Stimulated activated CD4-positive, alpha-beta T cell treated with anti-CD3 and anti-CD28 coated beads, Interleukin-12 subunit alpha, Interleukin-12 subunit beta, amount 100 ng/mL, for 4 hours (primary cell): ENCODE measurements around the gene SLC6A9.
A peak's percentile ranks its signal among the peaks of the same experiment; 100 is the strongest.

ENCODE experiments used
- DNase-seq: peaks from one replicate; pipeline ENCODE4 v3.0.0-alpha.2; 2020

The SLC6A9 gene

DNA sequence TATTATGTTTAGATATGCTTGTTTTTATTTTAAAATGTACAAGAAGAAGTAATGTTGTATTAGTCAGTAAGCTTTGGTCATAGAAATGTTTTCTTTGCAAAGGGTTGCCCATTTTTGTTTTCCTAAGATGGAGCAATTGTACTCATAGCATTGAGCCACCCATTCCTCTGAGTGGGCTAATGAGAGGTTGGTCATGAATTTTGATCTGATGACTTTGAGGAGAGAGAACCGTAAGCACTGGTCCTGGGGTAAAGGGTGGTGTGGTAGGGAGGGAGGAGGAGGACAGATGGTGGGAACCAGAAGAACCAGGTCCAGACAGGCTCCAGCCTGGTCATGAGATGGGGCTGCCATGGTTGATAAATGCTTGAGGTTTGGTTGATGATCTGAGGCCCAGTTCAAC lies 15.9 kb upstream of the SLC6A9 start:
- DNase-seq: no peak

DNA sequence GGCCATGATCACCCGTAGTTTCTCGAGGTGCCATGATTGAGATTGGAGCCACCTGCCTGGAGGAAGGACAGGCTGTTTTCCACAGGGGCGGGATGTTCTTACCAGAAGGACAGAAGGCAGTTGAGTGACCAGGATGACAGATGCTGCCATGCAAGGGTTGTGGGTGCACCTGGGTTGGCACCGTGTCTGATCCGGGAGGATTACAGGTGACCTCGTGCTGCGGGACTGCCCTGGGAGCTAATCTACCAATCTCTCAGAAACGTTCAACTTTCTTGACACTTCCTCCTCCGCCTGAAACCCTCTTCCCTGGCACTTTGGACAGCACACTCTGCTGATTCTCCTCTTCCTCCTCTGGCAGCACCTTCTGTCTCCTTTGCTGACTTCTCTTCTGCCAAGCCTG lies 13.8 kb upstream of the SLC6A9 start:
- DNase-seq: no peak

DNA sequence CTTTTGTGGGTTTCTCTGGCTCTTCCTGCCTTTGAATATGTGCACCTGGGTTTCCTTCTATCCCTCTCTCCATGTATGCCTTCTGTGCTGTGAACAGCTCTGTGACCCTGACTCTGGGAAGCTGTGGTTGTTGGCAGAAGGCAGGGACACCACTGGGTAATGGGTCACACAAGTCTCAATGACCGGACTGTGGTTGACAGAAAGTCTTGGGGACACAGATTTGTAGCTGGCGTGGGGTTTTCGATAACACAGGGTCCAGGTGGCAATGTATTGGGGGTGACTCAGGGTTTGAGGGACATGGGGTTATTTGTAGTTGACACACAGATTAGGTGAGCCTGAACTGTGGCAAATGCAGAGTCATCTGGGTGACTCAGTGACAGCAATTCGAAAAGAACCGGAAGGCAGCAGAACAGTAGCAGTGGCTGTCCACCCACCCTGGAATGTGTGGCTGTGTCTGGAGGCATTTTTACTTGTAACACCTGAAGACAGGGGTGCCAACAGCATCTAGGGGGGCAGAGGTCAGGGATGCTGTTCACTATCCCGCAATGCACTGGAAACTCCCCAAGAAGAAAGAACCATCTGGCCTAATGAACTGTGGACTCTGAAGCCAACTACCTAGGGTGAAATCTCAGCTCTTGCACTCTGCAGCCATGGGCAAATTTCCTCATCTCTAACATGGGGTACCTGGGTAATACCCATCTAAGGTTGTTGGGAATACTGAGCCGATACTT lies 13.0 kb upstream of the SLC6A9 start:
- DNase-seq: no peak

DNA sequence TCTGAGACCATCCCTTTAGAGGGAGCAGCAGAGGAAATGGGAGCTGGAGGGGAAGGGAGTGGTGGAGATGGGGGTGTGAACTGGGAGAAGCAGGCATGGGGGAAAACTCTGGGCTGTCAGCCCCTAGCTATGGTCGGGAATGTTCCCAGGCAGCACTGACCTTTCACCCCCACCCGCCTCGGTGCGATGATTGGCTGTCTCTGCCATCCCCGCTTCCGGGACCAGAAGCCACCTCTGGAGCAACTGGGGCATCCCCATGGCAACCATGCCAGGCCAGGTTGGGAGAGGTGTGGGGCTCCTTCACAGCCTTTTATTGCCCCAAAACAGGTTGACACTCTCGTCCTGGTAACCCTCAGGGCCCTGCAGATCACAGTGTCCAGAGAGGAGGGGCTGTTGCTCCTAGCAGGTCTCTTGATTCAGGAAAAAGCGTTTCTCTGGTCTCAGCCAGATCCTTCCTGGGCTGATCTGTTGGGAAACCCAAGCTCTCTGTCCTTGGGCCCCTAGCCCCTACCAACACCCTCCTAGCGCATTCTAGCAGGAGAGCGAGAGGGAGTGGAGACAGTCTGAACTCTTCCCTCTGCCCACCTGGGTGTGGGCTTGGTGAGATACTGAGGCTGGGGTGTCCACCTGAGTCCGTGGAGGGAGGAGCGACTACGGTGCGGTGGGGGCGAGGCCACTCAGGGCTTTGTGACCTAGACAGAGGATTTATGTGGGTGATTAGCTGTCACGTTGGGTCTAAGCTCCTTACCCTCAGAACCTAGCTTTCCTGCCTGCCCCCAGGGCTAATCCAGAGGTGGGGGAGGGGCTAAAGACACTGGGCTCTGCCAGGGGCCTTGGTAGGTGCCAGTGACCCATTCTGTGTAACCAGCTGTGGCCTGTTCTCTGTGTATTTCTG lies 12.2 kb upstream of the SLC6A9 start:
- DNase-seq: no peak

DNA sequence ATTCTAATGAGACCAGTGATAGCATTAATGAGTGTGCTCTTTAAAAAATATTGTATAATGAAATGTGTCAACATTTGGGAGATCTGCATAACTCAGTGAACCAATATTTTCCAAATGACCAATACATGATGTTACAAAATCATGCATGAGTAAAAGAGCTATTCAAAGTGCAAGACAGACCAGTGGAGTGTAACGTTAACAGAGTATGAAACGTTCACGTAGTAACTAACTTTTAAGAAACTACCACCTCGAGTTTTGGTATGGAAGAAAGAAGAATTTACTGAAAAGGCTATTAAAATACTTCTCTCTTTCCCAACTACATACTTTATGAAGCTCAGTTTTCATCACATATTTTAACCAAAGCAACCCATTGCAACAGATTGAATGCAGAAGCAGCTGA lies 9.6 kb upstream of the SLC6A9 start:
- DNase-seq: no peak

DNA sequence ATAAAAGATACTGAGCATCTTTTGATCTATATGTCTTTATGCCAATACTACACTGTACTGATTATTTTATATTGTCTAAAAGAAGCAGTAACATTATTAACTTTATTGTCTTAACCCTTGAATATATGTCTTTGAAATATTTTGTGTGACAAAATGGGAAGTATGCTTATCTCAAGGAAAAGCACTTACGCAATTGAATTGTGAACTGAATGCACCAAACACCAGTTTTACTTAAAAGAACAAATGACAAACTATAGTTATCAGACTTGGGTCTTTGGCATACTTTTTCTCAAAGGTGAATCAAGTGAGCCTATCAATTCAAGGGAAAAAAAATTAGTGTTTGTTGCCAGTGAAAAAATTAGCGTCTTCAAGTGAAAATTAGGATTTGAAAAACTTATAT lies 9.2 kb upstream of the SLC6A9 start:
- DNase-seq: no peak

DNA sequence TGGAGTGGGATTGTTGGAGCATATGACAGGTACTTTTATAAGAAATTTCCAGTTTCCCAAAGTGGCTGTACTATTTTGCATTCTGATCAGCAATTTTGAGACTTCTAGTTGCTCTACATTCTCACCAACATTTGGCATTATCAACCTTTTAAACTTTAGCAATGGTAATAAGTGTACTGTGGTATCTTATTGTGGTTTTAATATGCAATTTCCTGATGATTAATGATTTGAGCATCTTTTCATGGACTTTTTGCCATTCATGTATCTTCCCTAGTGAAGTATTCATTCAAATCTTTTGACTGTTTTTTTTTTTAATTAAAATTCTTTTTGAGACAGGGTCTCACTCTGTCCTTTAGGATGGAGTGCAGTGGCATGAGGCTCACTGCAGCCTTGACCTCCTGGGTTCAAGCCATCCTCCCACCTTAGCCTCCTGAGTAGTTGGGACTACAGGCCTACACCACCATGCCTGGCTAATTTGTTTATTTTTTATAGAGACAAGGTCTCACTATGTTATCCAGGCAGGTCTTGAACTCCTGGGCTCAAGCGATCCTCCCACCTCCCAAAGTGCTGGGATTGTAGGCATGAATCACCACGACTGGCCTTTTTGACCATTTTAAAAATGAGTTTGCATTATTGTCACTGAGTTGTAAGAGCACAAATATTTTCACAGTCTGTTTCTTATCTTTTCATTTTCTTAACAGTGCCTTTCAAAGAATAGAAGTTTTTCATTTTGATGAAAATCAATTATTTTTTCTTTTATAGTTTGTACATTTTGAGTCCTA lies 7.8 kb upstream of the SLC6A9 start:
- DNase-seq: no peak

DNA sequence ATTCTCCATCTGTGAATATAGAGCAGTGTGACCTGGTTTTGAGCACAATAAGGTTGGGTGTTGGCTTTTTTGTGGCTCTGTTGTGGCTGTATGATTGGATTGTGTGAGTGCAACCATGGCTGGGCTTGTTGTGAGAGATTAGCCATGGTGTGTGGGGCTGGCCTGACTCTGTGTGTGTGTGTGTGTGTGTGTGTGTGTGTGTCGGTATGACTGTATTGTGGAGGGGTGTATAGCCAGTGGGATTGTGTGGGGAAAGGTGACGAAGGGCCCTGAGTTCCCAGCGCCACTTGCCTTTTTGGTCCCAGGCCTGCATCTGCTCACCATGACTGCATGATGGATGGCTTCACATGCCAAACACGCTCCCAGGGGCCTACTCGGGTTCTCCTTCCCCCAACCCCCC lies 5.9 kb upstream of the SLC6A9 start:
- no peak for DNase-seq

DNA sequence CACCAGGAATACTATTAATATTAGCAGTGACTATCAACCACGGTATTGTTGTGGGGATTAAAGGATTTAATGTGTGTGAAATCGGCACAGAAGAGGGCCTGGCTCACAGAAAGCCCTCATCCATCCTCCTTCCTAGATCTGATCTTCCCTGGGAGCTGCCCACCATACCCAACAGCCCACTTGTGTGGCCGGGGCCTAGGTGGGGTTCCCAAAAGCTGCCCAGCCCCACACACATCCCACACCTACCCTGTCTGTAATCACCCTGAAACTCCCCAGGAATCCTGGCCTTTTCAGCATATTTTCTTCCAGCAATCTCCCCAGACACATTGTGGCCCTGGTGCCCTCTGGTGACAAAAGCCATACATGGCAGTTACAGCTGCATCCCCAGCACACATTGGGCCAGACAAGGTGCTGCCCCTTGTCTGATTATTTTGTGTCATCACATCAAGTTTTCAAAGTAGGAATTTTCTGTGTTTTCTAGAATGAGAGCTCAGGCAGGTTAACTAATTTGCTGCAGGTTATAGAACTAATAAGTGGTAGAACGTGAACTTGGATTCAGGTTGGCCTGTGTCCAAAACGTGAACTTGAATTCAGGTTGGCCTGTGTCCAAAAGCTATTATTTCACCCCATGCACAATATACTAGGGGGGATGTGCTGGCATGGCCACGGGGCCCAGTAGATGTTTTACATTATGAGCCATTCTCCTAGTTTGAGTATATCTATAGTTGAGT lies 5.3 kb upstream of the SLC6A9 start:
- peak; percentile 55 for DNase-seq

DNA sequence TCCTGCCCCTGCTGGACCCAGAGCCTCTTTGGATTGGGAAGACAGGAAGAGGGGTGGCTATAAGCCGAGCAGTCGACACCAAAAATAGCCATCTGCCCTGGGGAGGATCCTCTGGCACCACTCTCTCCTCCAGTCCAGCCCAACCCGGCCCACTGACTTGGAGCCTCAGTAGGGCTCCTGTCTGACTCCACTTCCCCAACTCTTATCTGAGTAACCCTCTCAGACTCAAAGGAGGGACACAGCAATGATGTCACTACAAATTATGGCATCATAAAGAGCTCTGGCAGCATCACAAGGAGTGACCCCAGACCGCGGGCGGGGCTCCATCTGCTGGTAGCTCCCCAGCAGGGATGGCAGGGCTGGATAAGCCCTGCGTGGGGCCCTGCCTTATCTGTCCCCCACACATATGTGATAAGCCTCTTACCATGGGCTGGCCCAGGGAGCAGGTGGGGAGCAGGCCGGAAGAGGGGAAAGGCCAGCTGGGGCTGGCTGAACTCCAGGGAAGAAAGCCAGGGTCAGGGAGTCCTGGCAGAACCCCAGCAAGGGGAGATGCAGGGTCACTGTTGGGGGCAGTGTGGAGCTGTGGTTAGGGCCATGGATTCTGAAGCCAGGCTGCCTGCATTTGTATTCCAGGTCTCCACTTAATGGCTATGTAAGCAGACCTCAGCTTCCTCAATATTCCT lies 4.6 kb upstream of the SLC6A9 start:
- DNase-seq: no peak

DNA sequence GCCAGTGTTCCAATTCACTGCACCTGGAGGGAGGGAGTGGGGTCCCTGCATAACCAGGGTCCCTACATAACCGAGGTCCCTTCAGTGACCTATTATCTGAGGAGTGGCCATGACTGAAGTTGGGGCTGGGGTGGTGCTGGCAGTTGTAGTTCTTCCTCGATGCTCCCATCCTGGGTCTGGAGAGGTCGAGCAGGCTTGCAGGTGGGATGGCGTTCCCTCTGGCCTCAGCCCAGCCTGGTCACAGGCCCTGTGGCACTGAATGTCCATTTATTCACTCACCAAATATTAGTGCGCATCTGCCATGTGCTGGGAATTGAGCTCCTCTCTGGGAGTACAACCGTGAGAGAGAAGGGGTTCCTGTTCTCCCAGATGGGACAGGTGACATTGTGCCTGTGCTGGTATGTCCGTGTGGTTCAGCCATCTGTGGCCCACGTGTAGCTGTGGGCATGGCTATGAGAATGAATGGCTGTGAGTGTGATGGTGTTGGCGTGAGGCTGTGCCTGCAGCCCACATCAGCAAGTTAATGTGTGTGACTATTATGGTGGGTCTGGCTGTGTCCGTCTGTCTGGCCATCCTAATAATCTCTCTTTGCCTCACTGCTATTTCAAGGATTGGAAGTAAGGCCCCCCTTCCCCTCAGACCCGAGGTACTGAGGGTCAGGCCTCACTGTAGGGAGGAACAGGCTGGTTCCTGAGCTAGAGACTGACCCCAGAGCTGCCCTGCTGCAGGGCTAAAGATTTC lies 3.9 kb upstream of the SLC6A9 start:
- DNase-seq: no peak

DNA sequence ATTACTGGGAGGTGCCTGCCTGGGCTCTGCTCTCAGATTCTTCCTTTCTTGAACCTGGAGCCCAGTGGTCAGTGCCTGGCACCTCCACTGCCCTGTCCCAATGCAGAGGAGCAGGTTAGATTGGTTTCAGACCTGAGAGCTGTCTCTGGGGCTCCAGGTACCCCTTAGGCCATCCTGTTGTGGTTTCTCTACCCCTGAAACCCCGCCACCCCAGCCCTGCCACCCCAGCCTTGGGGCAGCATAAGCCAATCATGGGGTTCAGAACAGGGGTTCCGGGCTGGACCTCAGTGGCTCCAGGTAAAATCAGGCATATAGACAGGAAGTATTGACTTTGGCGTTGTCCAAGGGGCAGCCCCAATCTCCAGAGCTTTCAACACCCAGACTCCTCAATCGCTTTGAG lies 3.2 kb upstream of the SLC6A9 start:
- no peak for DNase-seq

DNA sequence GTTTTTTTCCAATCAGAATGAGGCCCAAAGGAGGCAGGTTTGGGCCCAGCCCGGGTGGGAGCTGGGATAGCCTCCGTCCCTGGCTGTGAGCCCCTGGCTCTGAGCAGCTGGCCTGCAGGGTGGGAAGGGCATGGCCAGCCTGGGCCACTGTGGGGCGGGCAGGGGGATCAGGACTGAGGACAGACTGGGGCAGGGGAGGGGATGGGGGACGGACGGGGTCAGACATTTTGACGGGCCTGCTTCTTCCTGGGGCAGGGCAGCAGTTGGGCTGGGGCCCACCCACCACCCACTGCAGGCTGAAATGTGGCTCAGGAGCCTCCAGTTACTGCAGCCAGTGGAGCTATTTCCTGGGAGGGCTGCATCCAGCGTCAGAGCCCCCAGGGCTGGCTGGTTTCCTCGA lies 2.5 kb upstream of the SLC6A9 start:
- no peak for DNase-seq

DNA sequence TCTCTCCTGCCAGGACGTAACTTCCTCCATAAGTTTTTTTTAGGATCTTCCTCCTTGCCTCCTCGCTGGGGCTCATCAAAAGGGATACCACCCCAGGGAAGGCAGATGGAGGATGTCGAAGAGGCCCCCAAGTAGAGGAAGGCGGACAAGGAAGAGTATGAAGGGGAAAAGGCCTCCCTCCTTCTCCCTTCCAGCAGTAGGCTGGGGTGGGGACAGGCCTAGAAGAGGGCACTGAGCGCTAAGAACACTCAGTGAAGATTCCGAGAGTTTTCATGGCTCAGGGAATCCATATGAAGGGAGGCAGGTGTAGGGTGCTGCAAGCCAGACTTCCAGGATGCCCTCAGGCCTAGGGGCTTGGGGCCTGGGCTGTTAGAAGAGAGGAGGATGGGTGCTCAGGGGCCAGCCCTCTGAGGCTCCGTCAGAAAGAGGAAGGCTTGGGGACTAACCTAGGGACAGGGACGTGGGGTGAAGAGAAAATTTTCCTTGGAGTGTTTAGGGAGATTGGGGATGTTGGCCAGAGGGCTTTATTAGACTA lies 1.8 kb upstream of the SLC6A9 start:
- DNase-seq: no peak

DNA sequence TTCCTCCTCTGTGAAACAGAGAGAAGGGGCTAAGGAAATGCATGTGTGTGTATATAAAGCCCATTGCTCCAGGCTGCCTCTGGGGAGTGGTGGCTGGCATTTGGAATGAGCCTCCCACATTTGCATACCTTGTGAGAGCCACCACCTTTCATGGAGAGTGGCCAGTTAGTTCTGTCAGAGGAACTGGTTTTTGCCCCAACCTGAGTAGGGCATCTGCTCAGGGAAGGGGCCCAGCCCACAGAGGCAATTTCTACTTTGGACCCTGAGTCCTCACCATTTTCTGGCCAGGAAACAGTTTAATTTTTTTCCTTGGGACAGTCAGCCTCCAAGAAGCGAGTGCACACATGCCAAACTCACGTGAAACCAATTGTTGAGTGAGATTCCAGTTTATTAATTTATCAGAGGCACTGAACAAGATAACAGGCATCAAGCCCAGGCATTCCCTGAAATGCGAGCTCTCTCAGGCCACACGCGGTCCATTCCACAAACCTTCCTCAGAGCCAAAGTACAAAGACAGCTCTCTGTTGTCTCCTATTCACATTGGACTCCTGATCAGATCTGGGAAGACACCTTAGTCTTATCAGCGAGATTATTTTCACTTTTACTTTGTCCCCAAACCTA lies 1.0 kb upstream of the SLC6A9 start:
- DNase-seq: no peak

DNA sequence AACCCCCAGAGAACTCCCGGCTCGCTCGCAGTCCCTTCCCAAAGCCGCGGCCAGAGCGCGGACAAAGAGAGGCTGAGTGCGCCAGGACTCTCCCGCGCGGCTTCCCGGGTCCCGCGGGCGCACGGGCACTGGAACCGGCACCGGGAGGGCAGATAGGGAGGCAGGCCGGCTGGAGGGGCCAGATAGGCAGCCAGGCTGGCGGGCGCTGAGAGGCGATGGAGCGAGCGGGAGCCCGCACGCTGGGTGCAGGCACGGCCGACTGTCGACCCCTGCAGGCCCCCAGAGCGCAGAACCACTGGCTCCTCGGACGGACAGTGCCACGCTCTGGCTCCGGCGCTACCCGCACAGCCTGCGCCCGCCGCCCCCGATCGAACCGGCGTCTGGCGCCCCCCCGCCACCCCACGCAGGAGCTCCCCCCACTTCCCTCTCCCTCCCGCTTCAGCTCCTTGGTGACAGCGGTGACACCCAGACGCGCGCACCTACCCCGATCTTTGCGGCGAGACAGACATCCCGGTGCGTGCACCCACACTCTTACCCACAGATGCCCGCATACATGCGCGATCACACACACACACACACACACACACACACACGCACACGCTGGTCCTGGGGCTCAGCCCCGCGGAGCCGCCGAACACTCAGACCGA lies 534 bp downstream of the SLC6A9 start:
- DNase-seq: peak; percentile 40

DNA sequence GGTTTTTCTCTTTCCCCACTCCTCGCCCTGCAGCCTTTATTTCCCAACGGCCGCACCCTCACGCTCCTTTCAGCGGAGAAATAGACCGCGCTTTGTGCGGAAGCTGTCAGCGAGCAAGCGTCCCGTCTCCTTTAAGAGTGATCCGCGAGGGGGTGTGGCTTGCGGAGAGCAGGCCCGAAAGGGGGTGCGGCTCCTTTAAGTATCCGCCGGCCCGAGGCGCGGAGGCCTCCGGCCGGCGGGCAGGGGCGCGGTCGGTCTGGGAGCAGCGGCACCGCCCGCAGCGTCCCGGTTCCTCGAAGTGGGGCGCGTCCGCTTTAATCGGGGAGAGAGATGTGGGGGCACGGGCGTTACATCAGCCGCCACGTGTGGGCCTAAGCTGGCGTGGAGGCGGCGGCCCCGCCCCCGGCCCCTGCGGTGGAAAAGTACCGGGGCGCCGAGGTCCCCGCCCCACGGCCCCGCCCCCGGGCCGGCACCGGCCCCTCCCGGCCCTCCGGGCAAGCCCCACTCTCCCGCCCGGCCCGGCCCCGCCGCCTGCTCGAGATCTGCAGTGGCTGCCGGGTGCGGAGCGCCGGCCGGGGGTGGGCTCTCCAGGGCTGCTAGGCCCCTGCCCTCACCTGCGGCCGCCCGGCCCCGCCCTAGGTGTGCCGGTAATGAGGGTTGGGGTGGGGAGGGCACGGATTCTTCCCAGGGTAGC lies 1.2 kb downstream of the SLC6A9 start:
- peak; percentile 87 for DNase-seq

DNA sequence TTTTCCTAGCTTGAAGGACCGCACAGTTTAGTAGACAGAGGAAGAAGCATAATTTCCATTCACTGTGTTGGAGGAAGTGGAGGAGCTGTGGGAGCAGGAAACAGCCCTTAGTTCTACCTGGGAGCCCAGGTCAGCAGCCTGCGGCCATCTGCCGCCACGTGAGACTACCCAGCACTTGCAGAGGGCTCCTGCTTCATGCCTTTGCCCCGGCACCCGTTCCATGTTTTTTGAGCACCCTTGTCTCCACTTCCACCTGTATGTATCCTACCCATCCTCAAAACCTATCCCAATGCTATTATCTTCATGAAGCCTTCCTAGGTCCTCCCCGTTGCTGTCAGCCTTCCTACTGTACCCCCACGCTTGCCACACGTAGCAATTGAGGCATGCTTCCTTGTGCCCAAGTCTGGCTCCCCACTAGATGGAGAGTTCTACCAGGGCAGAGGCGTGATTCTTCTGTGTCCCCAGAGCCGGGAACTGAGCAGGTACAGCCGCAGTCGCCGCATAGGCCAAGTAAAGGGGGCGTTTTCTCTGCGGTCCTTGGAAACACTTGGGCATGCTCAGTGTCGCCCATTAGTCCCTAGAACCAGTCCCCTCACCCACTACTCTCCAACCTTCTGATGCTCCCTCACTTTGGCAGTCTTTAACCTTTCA lies 1.9 kb downstream of the SLC6A9 start:
- no peak for DNase-seq

DNA sequence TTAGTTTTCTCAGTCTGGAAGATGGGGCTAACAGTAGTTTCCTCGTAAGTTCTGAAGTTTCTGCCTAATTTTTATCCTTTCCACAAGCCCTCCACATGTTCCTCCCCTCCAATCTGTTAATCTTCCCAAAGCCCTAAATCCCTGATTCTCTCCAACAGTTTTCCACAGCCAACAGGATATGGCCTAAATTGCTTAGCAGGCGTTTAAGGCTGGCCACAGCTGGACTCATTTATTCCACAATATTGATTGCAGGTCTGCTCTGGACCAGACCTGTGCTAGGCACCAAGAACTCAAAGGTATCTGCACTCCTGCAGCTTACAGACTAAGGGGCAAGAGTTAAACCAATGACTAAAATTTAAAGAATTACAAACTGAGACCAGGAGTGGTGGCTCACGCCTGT lies 3.9 kb downstream of the SLC6A9 start:
- DNase-seq: no peak
